Testis (tissue), 3 donors: ENCODE measurements around the gene SIRT2. TPM values are rescaled to one million over a fixed set of nuclear protein-coding genes. Genes with fewer than 3 reads are reported as not detected.

Experiments
- DNase-seq: peaks from one replicate; pipeline ENCODE4 v3.0.0-alpha.2; 2019
- H3K27ac ChIP-seq, 2 donors: fragments of 200-600 bp; sonication (generic); one replicate each; pipeline ENCODE4 v1.5.1; 2019
- H3K27me3 ChIP-seq: fragments of 200-600 bp; sonication (generic); one replicate; pipeline ENCODE4 v1.5.1; 2019
- H3K36me3 ChIP-seq: fragments of 200-600 bp; sonication (generic); one replicate; pipeline ENCODE4 v1.5.1; 2017; ENCODE audit warnings: low read depth; ENCODE audit errors: missing control alignments
- H3K4me1 ChIP-seq: fragments of 200-600 bp; sonication (generic); one replicate; pipeline ENCODE4 v1.5.1; 2019
- H3K4me3 ChIP-seq, 2 donors: fragments of 200-600 bp; sonication (generic); one replicate each; pipeline ENCODE4 v1.5.1; 2017 to 2019
- H3K9me3 ChIP-seq: fragments of 200-600 bp; sonication (generic); one replicate; pipeline ENCODE4 v1.5.1; 2017
- POLR2A ChIP-seq: fragments of 450-650 bp; IDR thresholded peaks from one replicate; pipeline ENCODE4 v1.6.1; 2017; ENCODE audit warnings: antibody characterized with exemption, mild to moderate bottlenecking, moderate library complexity
- WGBS, 2 donors: methylation state at CpG; one replicate each; pipeline ENCODE4 v1.1.5; 2018; 5-methylcytosine and 5-hydroxymethylcytosine counted together
- intact Hi-C: fragments of 100-400 bp; cut with DNase I; formaldehyde crosslinking; loops from one replicate; pipeline ENCODE4 v1.15.1; 2023; ENCODE audit warnings: low total_unique reads
- polyA plus RNA-seq: library from polyadenylated mRNA; stranded (reverse); fragments of 350-450 nt; fragmentation: Illumina TruSeq; extraction: RNeasy Lipid Tissue Mini Kit (QIAGEN cat#74804); gene quantifications from one replicate; pipeline ENCODE4 v1.2.3, GENCODE V29; 2014; ENCODE audit warnings: low read depth, low replicate concordance; ENCODE audit not compliant: insufficient read depth
- total RNA-seq, 2 donors: library from RNA; depleted of rRNA; stranded (reverse); fragments of >200 nt; gene quantifications; one replicate each; pipeline ENCODE4 v1.2.3, GENCODE V29; 2016
- TF ChIP-seq, protein P1 (sequence below), 3 experiments: fragments of 450-650 bp in 2 of 3; fragments of 200-600 bp in 1 of 3; sonication (generic) in 1 of 3; IDR thresholded peaks; one replicate each; pipeline ENCODE4 v1.5.1; 2016 to 2019; ENCODE audit warnings: antibody characterized with exemption in 3 of 3, mild to moderate bottlenecking in 2 of 3, moderate library complexity in 1 of 3

The SIRT2 gene
- total and polyA plus RNA-seq, 3 donors from 2014 or later: 89.1 to 107 (median 95.3) TPM

DNA sequence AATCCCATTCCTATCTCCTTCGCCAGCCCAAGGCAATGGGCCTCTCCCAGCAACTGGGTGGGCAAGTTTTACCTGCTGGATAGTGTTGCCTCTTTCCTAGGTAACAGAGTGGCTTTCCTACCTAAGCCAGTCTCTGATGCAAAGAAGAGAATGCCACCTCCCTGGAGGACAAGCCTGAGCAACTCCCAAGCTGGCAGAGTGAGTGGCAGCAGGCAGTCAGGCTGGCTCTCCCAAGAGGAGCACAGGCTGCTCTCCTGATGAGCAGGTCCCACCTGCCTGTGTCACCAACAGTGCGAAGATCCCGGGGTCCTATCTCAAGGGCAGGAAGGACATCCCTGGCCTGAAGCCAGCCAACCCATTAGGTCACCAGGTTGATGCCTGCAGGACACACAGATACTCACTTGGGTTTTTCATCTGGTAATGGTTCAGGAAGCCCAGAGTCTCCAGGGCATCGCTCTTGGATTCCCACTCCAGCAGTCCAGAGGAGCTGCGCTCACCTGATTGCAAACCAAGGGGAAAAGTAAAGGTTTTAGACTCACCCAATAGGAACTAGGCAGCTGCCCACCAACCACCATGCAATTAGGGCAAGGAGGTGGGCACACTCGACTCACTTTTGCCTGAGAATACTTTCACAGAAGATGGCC lies 62.3 kb downstream of the SIRT2 start:
- WGBS, 2 donors: 76 to 84% methylated on average over 2 to 6 of the region's 6 CpGs
- Histone ChIP-seq H3K9me3 (no peaks in the 10 kb centered on the region), H3K4me1 (peaks cover 6% of the 10 kb centered on the region), H3K36me3 (no peaks in the 10 kb centered on the region), H3K4me3 (no peak overlapping the region), H3K27ac (no peak overlapping the region), H3K27me3 (no peaks in the 10 kb centered on the region)
- intact Hi-C loops: no loop called here
- TF ChIP-seq, protein P1, sequence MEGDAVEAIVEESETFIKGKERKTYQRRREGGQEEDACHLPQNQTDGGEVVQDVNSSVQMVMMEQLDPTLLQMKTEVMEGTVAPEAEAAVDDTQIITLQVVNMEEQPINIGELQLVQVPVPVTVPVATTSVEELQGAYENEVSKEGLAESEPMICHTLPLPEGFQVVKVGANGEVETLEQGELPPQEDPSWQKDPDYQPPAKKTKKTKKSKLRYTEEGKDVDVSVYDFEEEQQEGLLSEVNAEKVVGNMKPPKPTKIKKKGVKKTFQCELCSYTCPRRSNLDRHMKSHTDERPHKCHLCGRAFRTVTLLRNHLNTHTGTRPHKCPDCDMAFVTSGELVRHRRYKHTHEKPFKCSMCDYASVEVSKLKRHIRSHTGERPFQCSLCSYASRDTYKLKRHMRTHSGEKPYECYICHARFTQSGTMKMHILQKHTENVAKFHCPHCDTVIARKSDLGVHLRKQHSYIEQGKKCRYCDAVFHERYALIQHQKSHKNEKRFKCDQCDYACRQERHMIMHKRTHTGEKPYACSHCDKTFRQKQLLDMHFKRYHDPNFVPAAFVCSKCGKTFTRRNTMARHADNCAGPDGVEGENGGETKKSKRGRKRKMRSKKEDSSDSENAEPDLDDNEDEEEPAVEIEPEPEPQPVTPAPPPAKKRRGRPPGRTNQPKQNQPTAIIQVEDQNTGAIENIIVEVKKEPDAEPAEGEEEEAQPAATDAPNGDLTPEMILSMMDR (IDR thresholded peaks at IDR 0.05): no peak
- TF ChIP-seq POLR2A: no peak
- DNase-seq: no peak

DNA sequence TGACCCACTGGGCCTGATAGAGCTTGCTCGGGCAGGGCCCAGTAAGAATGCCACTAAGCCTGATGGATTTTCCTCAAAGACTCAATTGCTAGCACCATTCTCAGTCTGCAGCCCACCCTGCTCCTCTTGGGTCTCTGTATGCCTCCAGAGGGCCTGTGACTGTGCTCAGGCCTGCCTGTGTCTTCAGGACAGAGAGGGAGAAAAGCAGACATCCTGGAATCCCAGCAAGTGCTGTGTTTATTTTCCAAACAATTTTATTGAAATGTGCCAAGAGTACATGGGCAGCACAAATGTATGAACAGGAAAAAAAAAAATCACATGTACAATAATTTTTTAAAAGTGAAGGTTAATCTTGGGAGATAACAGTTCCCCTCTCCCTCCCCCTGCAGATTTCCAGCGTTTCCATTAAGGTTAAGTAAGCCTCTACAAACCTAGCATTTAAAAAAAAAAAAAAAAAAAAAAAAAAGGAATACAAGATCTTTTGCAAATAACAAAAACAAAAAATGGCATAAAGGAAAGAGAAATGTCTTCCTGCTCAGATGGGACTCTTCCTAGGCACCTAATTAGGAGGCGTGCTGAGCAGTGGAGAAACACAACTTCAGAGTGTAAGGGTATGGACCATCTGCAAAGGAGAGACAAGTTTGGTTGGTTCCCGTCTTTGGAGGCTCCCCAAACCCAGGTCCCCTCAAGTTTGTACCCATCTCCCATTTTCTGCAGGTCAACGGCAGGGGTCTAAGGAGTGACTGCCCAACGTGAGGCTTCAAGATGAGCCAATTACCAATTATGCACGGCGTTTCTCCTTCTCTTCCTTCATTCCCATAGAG lies 63.0 kb downstream of the SIRT2 start:
- no peaks in the 10 kb centered on the region for H3K36me3 ChIP-seq
- TF ChIP-seq, protein P1 (IDR thresholded peaks at IDR 0.05): no peak
- no peak for TF ChIP-seq POLR2A
- intact Hi-C loops: no loop called here
- no peaks in the 10 kb centered on the region for H3K9me3 ChIP-seq
- WGBS, 2 donors: 63 to 66% methylated on average over 8 of the region's 8 CpGs
- H3K4me1 ChIP-seq: peaks cover 7% of the 10 kb centered on the region
- H3K27me3 ChIP-seq: no peaks in the 10 kb centered on the region
- no peak overlapping the region for H3K4me3 ChIP-seq
- H3K27ac ChIP-seq: no peak overlapping the region
- DNase-seq: no peak

DNA sequence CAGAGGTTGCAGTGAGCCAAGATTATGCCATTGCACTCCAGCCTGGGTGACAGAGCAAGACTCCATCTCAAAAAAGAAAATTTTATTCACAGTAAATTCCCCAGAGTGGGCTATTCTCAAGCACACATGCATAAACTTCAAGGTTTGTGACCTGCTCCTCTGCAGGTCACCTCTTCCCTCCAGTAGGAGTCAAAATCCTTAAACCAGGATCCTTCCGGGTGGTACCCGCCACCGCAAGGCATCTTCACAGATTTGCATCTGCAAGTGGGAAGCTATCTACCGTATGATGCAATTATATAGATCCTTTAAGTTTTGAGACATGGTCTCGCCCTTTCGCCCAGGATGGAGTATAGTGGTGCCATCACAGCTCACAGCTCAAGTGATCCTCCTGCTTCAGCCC lies 64.8 kb downstream of the SIRT2 start:
- no peaks in the 10 kb centered on the region for H3K27me3 ChIP-seq
- no peaks in the 10 kb centered on the region for H3K9me3 ChIP-seq
- peaks cover 15% of the 10 kb centered on the region for H3K4me1 ChIP-seq
- no peak for DNase-seq
- no peaks in the 10 kb centered on the region for H3K36me3 ChIP-seq
- no peak for TF ChIP-seq POLR2A
- TF ChIP-seq, protein P1 (IDR thresholded peaks at IDR 0.05): no peak
- WGBS, 2 donors: 92 to 93% methylated on average over 6 of the region's 6 CpGs
- intact Hi-C loops: no loop called here
- no peak overlapping the region for H3K27ac ChIP-seq
- H3K4me3 ChIP-seq: no peak overlapping the region

DNA sequence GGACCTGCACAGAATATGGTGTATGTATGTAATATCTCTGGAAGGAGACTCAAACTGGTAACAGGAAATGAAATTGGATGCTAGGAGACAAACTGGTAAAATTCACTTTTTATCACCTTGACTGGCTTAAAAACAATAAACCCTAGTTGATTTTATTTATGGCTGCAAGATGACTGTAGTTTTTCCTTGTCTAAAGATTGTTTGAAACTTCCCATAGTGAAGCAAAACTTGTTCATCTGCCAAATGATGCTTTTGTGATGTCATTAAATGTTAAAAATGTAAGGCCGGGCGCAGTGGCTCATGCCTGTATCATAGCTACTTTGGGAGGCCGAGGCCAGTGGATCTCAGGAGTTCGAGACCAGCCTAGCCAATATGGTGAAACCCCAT lies 65.3 kb downstream of the SIRT2 start:
- WGBS, 2 donors: 94 to 95% methylated on average over 4 of the region's 4 CpGs
- intact Hi-C loops: no loop called here
- Histone ChIP-seq H3K36me3 (no peaks in the 10 kb centered on the region), H3K27me3 (no peaks in the 10 kb centered on the region), H3K4me3 (no peak overlapping the region), H3K9me3 (no peaks in the 10 kb centered on the region), H3K27ac (no peak overlapping the region), H3K4me1 (peaks cover 15% of the 10 kb centered on the region)
- no peak for DNase-seq
- TF ChIP-seq POLR2A: no peak
- TF ChIP-seq, protein P1 (IDR thresholded peaks at IDR 0.05): no peak
